HG03097 (cell line): ENCODE results near the gene TYW1.
"Not testable (repeated sequence)": the region's sequence is repeated elsewhere in the genome, so short reads cannot be mapped to it uniquely, and the experiment has no call there.

Experiments
- ATAC-seq: cut with Tn5 transposase; IDR thresholded peaks from one replicate; pipeline ENCODE4 v1.9.1; 2021; ENCODE audit not compliant: unreplicated experiment, low FRiP score

Gene TYW1

DNA sequence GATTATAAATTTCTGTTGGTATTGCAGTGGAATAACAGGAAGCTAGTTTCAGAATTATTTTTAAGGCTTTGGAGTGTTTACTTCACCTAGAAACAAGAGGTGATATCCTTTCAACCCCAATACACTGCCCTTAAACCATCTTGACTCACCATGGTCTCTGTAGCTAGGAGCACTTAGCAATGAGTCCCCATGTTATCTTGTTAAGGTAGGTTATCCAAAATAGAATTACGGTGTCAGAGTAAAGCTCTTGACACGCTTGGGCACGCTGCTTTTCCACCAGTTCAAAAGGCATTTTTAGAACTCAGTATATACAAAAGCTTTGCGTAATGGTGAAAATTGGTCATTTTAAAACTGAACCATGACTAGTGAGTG is 46.9 kb downstream of the TYW1 start:
- ATAC-seq = not testable (repeated sequence)

DNA sequence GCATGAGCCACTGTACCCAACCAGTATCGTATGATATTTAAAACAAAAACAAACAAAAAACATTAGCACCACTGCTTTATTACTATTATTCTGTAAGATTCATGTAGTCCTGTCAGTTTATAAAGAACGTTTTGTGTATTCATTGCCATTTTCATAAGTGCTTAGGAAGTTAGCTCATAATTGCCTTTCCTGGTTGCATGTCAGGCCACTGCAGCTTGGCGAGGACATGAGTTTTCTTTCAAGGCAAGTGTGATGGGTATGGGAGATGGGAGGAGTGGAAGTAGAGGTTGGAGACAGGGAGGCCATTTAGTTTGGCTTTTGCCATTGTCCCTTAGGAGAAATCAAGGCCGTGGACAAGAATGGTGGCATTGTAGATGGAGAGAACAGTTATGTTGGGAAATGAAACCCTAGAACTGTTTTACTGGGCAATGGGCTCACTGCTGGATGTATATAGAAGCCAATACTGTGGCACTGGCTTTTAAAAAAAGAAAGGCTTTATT is 48.9 kb downstream of the TYW1 start:
- ATAC-seq = no peak

DNA sequence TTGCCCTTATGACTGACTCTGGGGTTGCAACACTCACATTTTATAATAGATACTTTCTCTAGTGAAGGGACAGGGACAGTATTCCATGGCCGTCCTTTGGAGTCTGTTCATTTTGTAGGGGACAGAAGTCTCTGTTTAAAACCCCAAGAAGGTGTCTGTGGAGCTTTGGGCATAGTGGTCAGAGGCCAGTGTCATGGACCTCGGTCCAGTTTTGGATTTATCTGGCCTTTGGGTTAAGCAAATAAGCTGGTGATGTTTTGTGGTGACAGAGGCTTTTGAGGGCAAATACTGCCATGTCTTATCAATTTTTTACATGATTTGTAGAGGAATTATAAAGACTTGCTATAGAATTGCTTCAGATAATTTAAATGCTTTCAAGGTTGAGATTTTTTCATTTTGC is 50.2 kb downstream of the TYW1 start:
- not testable (repeated sequence) for ATAC-seq

DNA sequence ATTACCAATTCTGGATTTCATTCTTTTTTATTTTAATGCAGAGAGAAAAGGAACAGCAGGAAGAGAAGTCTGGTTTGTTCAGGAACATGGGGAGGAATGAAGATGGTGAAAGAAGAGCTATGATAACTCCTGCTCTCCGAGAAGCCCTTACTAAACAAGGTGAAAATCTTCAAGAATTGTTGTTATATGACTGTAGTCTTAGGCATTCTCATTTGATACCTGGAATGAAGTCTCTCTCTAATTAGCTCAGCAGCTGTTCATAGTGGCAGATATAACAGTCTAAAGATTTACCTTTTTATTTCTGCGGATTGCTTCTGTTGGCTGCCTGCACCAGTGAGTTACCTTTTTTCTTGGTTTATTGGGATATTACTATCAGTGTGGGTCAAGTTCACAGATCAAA is 53.3 kb downstream of the TYW1 start:
- not testable (repeated sequence) for ATAC-seq

DNA sequence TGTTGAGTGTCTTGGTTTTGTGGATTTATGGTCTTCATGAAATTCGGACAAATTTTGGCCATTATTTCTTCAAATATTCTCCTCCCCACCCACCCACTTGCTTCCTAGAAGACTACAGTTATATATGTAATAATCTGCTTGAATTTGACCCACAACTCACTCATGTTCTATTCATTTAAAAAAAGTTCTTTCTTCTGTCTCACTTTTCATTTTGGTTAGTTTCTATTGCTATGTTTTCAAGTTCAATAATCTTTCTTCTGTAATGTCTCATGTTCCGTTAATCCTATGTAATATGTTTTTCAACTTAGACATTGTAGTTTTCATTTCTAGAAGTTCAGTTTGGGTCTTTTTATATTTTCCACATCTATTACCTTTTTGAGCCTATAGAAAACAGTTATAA is 55.5 kb downstream of the TYW1 start:
- not testable (repeated sequence) for ATAC-seq

DNA sequence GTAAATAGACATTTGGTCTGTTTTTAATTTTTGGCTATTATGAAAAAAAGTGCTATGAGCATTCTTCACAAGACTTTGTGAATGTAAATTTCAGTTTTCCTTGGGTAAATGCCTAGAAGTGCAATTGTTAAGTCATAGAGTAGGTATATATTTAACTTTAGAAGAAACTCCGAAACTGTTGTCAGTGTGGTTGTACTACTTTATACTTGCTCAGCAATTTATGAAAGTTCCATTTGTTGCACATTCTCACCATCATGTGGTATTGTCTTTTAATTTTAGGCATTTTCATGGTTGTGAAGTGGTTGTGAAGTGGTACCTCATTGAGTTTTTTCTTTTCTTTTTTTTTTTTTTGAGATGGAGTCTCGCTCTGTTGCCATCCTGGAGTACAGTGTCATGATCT is 60.0 kb downstream of the TYW1 start:
- no peak for ATAC-seq

DNA sequence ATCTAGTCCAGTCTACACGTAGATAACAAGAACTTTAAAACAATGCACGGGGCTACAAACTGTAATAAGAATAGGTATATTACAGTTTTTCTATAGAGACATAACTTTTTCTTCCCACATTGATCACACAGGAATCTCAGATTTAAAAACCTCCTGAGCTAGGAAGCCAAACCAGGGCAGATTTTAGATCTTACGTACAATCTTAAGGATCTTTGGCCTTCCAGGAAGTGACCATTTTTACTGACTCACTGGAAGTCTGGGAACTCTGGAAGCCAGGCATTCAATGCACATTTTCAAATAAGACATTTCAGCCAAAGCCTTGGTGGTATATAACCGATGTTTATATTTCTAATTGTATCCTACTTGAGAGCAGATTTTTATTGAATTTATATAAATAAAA is 64.7 kb downstream of the TYW1 start:
- not testable (repeated sequence) for ATAC-seq

DNA sequence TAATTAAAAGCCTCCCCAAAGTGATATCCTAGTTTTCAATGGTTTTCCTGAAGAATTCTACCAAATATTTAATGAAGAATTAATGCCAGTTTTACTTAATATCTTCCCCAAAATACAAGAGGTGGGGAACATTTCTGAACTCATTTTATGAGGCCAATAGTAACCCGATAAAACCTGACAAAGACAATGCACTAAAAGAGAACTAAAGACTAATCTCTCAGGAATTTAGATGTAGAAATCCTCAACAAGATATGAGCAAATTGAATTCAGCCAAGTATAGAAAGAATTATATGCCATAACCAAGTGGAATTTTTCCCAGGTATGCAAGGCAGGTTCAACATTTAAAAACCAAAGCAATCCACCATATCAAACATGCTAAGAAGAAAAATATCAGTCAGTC is 66.2 kb downstream of the TYW1 start:
- not testable (repeated sequence) for ATAC-seq

DNA sequence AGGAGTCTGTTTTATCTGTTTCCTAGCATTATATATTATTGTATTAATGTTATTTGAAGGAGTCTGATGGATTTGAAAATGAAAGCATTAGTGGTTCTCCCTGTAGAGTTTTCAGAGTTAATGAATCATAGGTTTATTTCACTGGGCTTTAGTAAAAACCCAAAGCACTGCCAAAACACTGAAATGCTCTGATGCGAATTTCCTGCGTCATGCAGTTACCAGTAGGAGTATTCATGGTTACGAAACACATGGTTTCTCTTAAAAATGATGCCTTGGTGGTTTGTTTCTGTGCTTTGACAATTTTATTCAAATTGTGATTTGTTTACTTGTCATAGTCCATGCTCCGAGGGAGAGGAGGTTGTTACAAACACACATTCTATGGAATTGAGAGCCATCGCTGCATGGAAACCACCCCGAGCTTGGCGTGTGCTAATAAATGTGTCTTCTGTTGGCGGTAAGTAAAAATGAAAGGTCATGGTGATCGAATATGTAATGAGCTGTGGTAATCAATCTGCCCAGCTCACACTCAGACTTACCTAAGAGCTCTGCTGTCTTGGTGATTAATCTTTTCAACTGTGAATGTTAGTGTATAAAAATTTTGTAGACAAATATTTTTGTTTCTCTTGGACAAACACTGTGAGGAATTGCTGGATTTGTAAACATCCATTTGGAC is 70.5 kb downstream of the TYW1 start:
- not testable (repeated sequence) for ATAC-seq

DNA sequence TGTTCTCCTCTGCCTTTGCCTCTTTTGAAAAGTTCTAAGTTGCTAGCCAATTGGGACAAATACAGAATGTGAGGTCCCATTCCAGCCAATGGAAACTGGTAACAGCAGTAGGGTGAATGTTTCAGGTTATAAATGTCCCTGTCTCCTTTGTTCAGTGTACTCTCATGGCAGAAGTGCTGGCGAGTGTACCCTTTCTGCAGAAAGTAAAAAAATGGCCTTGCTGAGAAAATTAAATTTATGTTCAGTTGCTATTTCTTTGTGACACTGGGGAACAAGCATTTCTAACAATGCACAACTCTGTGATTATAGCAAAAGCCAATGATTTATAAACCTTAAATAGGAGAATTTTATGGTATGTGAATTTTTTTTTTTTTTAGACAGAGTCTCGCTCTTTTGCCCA is 79.5 kb downstream of the TYW1 start:
- ATAC-seq = not testable (repeated sequence)

DNA sequence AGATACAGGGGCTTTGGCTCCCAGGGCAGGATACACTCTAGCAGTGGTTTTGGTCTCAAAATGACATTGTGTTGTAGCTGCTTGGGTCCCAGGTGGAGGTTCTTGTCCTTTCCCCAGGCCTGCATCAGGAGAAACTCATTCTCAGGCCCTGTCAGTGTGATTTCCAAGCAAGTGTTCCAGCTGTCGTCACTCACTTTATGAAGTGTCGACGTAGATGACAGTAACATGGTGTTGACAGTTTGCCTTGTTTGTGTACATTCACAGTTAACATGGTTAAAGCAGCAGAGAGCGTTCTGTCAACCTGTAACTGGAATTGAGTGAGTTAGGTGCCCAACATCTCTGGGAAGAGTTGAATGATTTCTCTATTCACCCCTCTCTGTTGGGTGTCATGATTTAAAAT is 86.2 kb downstream of the TYW1 start:
- not testable (repeated sequence) for ATAC-seq

DNA sequence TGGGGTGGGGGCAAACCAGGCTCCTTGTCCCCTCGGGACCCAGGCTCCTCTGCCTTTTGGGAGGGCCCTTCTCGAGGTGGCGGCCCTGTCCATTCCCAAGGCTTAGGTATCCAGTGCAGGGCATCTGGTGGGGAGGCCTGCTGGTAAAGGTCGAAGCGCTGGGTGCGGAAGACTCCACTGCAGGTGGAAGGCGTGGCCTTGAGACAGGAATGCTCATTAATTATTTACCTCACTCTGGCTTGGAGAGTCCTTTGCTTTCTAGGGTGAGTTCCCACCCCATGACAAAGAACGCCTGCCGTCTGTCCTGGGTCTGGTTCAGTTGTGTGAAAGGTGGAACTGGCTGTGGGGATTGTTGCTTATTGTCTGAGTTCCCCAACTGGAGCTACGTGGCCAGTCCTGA is 92.6 kb downstream of the TYW1 start:
- not testable (repeated sequence) for ATAC-seq

DNA sequence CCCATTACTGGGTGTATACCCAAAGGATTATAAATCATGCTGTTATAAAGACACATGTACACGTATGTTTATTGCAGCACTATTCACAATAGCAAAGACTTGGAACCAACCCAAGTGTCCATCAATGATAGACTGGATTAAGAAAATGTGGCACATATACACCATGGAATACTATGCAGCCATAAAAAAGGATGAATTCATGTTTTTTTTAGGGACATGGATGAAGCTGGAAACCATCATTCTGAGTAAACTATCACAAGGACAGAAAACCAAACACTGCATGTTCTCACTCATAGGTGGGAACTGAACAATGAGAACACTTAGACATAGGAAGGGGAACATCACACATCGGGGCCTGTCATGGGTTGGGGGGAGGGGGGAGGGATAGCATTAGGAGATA is 94.4 kb downstream of the TYW1 start:
- ATAC-seq = not testable (repeated sequence)

DNA sequence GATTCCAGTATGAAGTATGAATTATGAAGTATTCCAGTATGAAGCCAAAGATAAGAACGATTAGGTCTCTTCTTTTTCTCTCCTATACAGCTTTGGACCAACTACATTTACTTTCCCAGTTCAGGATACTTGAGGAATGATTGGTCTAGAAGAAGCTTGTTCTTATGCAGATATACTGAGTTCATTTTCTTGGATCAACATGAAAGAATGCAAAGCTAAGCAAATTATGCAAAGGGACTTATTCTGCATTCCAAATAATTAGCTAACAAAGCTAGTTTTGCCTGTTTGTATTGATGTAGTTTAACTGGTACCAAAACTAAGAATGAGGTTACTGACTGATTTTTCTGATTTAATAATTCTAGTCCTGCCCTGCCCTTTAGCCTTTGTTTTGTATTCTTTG is 101.4 kb downstream of the TYW1 start:
- ATAC-seq = not testable (repeated sequence)

DNA sequence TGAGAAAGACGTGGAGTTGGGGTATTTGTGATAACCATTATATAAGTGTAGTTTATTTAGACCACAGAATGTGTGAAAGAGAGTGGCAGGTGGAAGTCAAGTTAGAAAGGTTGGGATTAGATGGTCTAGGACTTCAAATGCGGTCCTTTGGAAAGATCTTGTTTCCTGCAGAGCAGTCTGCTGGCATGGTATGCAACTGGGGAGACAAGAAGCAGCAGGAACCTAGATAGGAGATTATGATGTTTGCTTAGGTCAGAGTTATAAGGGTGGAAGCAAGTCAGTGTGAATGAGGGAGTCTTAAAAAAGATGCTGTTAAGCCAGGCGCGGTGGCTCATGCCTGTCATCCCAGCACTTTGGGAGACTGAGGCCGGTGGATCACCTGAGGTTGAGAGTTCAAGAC is 102.8 kb downstream of the TYW1 start:
- not testable (repeated sequence) for ATAC-seq

DNA sequence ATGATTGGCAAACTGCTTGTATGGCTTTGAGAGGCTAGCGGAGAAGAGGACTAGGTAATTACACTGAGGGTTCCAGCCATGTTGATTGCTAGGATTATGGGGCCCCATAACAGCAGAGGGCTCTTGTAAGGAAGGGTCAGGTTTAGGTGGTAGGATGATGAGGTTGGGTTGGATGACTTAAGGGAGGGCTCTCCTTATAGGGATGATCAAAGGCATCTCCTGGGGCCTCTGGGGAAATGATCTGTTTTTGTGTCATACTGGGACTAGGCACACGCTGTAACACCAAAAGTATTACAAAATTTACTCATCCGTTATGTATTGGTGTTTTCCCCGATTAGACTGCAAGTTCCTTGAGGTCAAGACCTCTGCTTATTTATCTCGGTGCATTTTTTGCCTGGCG is 103.4 kb downstream of the TYW1 start:
- not testable (repeated sequence) for ATAC-seq

DNA sequence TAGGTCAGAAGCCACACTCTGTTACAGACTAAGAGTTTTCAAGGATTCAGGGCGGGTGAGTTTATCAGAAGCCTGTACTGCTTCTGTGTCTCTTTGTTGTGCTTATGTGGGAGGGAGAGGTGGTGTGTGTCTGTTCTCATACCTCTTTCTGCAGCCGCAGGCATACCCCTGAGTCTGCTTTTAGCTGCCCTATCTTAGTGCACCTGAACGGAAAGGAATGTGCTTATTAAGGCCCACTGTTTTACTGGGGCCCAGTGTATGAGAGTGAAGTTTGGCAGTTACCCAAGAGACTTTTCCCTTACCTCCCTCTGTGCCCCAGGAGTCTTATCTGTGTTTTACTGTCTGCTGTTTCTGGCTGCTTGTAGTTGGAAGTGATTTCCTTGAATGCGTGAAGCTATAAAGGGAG is 104.3 kb downstream of the TYW1 start:
- ATAC-seq = no peak

DNA sequence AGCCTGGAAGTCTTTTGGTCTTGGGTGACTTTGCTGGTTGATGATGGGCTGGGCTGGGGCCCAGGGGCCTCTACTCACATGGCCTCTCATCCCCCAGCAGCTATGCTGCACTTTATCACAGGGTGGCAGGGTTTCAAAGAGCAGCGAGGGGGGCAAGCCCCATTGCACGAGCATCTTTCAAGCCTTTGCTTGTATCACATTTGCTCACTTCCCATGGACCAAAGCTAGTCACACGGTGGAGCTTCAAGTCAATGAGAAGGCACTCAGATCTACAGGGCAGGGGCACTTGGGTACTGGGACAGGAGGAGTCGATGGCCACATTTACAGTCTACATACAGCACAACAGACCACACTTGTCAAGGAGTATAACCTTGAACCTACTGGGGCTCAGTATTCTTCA is 108.3 kb downstream of the TYW1 start:
- not testable (repeated sequence) for ATAC-seq

DNA sequence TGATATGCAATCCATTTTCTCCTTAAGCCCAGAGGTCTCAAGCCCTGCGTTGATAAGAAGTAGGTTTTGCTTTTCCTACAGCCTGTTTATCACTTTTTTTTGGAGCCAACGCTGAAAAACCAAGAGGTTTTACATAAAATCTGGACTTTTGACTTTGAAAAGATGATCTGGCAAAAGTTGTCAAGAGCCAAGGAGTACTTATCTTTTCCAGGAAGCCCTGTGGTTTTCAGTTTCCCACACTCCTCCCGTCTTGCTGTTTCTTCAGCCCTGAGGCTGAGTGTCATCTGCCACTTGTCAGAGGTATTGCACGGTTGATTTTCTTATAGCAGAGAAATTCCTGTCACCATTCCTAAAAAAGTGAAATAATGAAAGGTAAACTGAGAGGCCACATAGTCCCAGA is 108.7 kb downstream of the TYW1 start:
- ATAC-seq = no peak

DNA sequence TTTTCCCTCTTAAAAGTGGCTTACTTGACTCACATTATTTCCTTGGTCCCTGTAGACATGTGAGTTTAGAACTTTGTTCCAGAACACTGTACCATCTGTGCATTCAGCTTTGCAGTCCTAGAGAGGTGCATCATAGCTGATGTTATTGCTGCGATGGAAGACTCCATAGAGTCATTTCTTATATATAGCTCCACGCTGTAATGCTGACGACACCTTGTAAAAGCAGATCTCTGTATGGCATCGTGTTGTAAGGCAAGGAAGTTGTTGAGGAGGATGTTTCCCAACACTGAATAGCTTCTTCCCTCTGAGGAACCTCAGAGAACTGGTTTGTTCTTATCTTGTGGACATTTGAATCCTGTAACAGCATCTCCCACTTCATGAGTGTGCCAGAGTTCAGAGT is 109.6 kb downstream of the TYW1 start:
- ATAC-seq = not testable (repeated sequence)

DNA sequence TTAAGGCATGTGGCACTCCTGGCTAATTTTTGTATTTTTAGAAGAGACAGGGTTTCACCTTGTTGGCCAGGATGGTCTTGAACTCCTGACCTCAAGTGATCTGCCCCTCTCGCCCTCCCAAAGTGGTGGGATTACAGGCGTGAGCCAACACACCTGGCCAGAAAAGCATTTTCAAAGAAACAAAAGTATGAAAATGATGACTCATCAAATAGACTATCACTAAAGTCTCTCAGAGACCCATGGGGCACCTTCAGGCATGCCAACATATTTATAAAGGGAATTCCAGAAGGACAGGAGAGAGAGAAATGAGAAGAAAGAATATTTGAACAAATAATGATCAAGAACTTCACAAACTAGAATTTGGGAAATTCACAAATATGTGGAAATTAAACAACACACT is 114.7 kb downstream of the TYW1 start:
- ATAC-seq = not testable (repeated sequence)

DNA sequence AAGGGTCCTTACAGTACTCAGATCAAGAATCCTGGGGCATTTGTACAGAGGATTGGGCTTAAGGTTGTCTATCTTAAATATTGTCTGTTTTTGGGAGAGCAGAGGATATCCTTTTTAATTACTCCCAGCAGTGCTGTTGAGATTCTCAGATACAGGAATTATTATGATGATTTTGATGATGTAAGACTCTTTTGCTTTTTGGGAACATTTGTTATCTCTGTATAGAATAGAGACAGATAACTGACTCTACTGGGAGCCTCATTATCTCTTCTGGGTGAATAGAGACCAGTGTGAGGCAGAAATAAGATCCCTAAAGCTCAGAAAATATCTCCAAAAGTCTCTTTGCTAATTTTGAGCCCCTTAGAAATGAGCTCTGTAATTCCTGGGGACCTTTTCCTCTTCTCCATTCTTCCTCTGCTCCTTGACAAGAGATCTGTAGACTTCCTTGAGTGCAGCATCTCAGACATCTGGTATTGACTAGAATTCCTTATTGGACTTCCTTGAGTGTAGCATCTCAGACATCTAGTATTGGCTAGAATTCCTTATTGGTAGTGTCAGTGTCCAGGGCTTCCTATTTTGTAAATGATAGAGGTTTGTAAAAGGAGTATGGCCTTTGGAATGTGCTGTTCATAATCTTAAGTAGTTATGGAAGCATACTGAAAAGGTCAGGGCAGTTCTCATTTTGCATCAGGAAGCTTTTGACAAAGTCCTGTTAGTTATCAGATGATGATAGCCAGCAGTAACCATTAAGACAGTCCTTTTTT is 118.0 kb downstream of the TYW1 start:
- ATAC-seq = not testable (repeated sequence)
